ENCODE results near the gene F2. TPM values are rescaled to one million over a fixed set of nuclear protein-coding genes. Genes with fewer than 3 reads are reported as not detected.
"Not testable (repeated sequence)": the region's sequence is repeated elsewhere in the genome, so short reads cannot be mapped to it uniquely, and the experiment has no call there.

Gene F2
- total RNA-seq, 1 donor from 2014 or later: 0.30 TPM

DNA sequence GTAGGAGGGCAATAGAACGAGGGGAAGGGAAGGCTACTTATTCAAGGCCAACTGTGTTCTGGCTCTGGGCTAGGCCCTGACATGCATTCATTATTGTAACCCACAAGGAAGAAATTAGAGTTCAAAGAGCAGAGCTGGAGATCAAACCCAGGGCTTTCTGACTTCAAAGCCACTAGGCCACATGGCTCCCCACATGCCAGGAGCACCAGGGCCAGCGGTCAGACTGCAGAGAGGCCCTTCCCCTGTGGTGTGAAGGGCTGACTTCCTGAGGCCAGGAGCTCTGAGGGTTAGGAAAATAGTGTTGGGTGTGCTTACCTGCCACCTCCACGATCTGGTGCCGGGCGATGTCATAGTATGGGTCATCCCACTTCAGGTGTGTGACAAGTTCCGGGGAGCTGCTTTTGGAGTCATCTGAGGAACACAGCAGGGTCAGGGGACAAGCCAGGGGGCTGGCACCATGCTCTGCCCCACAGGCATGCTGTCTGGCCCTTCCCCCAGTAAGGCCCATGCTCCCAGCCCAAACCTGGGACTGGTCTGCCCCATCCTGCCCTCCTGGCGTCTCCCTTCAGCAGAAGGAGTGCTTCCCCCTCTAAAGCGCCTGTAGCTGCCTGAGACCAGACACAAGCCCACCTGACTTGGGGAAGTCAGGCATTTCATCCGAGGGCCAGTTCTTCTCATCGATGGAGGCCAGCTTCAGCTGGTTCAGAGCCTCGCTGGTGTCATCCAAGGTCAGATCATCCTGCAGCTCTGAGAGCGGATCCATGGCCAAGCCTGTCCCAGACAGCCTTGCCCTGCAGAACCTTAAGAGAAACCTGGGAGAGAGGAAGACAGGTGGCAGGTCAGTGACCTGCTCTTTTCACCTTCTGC, 23.4 kb upstream of the F2 start:
- intact Hi-C loops (cut with micrococcal nuclease): no loop called here

DNA sequence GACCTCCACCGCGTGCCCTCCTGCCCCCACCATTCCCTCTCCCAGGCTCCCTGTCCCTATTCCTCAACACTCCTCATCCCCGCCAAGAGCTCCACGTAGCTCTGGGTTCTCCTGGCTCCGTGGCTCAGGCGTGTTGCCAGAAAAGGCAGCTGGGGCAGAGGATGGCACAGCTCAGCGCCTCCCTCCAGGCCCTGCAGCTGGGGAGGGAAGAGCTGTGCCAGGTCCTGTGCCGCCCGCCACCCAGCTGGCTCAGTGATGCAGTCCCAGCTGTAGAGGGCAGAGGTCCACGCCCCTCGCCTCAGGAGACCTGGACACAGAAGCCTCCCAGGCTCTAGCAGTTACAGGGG, 22.8 kb upstream of the F2 start:
- intact Hi-C loops (cut with micrococcal nuclease): no loop called here
- peaks cover 28% of the 10 kb centered on the region for H3K36me3 Mint-ChIP-seq (ENCODE audit: low read depth)
- peaks cover 24% of the 10 kb centered on the region for H3K4me1 Mint-ChIP-seq
- H3K4me3 Mint-ChIP-seq: no peak overlapping the region
- DNase-seq: no peak
- H3K27me3 Mint-ChIP-seq: peaks cover 3% of the 10 kb centered on the region
- peaks cover 3% of the 10 kb centered on the region for H3K9me3 Mint-ChIP-seq
- no peak overlapping the region for H3K27ac Mint-ChIP-seq

More for the DNA sequence above, 23.4 kb upstream of the F2 start:
- H3K27me3 Mint-ChIP-seq: peaks cover 2% of the 10 kb centered on the region
- no peak overlapping the region for H3K27ac Mint-ChIP-seq
- H3K36me3 Mint-ChIP-seq (ENCODE audit: low read depth): peaks cover 27% of the 10 kb centered on the region
- H3K4me3 Mint-ChIP-seq: no peak overlapping the region
- DNase-seq: no peak
- H3K4me1 Mint-ChIP-seq: peaks cover 21% of the 10 kb centered on the region
- H3K9me3 Mint-ChIP-seq: peaks cover 2% of the 10 kb centered on the region

GRCh38 chr11:46697303-46697702, 21.7 kb upstream of the F2 start:
- Mint-ChIP-seq H3K27me3 (peaks cover 3% of the 10 kb centered on the region), H3K9me3 (peaks cover 3% of the 10 kb centered on the region), H3K4me3 (no peak overlapping the region), H3K27ac (no peak overlapping the region), H3K36me3 (ENCODE audit: low read depth) (peaks cover 35% of the 10 kb centered on the region), H3K4me1 (peaks cover 31% of the 10 kb centered on the region)
- intact Hi-C loops (cut with micrococcal nuclease): no loop called here
- DNase-seq: no peak

DNA sequence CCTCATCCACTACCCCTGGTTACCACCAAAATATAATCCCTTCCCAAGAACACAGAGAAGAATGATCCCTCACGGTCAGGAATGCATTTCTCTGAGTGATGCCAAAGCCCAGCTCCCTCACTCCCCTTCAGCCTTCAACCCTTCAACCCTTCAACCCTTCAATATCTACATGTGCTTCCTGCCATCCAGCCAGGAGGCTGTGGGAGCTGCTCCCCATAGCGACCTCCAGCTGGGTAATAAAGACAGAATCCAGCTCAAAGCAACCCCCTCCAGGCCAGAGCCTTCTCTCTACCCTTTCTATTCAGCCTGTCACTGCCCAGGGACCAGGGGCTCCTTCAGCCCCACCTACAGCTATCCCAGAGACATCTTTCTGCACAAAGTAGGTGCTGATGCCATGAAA, 21.3 kb upstream of the F2 start:
- peak overlapping the region; percentile 46 for H3K27ac Mint-ChIP-seq
- peaks cover 3% of the 10 kb centered on the region for H3K27me3 Mint-ChIP-seq
- DNase-seq: no peak
- peaks cover 3% of the 10 kb centered on the region for H3K9me3 Mint-ChIP-seq
- intact Hi-C loops (cut with micrococcal nuclease): no loop called here
- H3K36me3 Mint-ChIP-seq (ENCODE audit: low read depth): peaks cover 39% of the 10 kb centered on the region
- H3K4me3 Mint-ChIP-seq: no peak overlapping the region
- H3K4me1 Mint-ChIP-seq: peaks cover 35% of the 10 kb centered on the region

DNA sequence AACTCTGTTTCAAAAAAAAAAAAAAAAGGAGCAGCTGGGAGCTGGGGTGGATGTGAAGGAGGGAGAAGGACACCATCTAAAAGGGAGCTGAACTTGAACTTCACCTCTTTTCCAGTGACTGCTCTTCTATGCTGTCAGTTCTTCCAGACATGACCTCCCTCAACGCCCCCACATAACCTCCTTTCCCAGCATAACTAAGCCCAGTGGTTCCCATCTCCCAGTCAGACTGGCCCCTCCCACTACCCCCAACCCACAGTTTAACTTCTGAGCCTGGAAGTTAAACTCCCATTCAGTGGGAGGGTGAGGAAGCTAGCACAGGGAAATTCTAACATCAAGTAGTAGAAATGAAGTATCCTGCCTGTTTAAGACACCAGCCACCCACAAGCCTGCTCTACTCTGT, 20.4 kb upstream of the F2 start:
- peak overlapping the region; percentile 99 for H3K4me3 Mint-ChIP-seq
- intact Hi-C loops (cut with micrococcal nuclease): no loop called here
- H3K36me3 Mint-ChIP-seq (ENCODE audit: low read depth): peaks cover 46% of the 10 kb centered on the region
- H3K27me3 Mint-ChIP-seq: peaks cover 3% of the 10 kb centered on the region
- H3K27ac Mint-ChIP-seq: peak overlapping the region; percentile 74
- peaks cover 3% of the 10 kb centered on the region for H3K9me3 Mint-ChIP-seq
- no peak for DNase-seq
- H3K4me1 Mint-ChIP-seq: peaks cover 38% of the 10 kb centered on the region

GRCh38 chr11:46700241-46701077, 18.6 kb upstream of the F2 start, which contains the start of the genes ARHGAP1 and ZNF408:
Gene ARHGAP1 (minus strand): TSS chr11:46700619. CDS start chr11:46696107, 4,512 bp downstream.
Gene ZNF408 (plus strand): TSS chr11:46701031. CDS start chr11:46701048, 17 bp downstream.
- intact Hi-C loops (cut with micrococcal nuclease): loop anchor here (1.0 to 5.0 kb wide), 7 partner anchors 30 to 1066 kb away; partner anchors contain the start of genes ARFGAP2, ATG13, CKAP5 and CSTPP1
- H3K36me3 Mint-ChIP-seq (ENCODE audit: low read depth): peaks cover 43% of the 10 kb centered on the region
- peaks cover 3% of the 10 kb centered on the region for H3K27me3 Mint-ChIP-seq
- peak within 1 kb of the TSS; percentile 98 for H3K27ac Mint-ChIP-seq
- H3K4me1 Mint-ChIP-seq: peaks cover 38% of the 10 kb centered on the region
- H3K9me3 Mint-ChIP-seq: peaks cover 3% of the 10 kb centered on the region
- H3K4me3 Mint-ChIP-seq: peak within 1 kb of the TSS; percentile 99
- peak; percentile 100 for DNase-seq

GRCh38 chr11:46701078-46701654, 17.8 kb upstream of the F2 start:
- Mint-ChIP-seq H3K4me3 (peak overlapping the region; percentile 99), H3K36me3 (ENCODE audit: low read depth) (peaks cover 44% of the 10 kb centered on the region), H3K4me1 (peaks cover 38% of the 10 kb centered on the region), H3K9me3 (peaks cover 3% of the 10 kb centered on the region), H3K27ac (peak overlapping the region; percentile 98), H3K27me3 (peaks cover 3% of the 10 kb centered on the region)
- DNase-seq: peak; percentile 72
- intact Hi-C loops (cut with micrococcal nuclease): loop anchor here (2.0 to 5.0 kb wide), 6 partner anchors 30 to 1066 kb away; partner anchors contain the start of genes ARFGAP2, CKAP5, CSTPP1 and FNBP4

- no peak for DNase-seq
- Mint-ChIP-seq H3K27ac (no peak overlapping the region), H3K9me3 (peaks cover 3% of the 10 kb centered on the region), H3K27me3 (peaks cover 3% of the 10 kb centered on the region), H3K36me3 (ENCODE audit: low read depth) (peaks cover 60% of the 10 kb centered on the region), H3K4me1 (peaks cover 24% of the 10 kb centered on the region), H3K4me3 (no peak overlapping the region)
- intact Hi-C loops (cut with micrococcal nuclease): no loop called here
Measured at GRCh38 chr11:46705070-46705688, 13.8 kb upstream of the F2 start.

- no peaks in the 10 kb centered on the region for H3K27me3 Mint-ChIP-seq
- intact Hi-C loops (cut with micrococcal nuclease): no loop called here
Measured at GRCh38 chr11:46706886-46707285, 12.1 kb upstream of the F2 start.

DNA sequence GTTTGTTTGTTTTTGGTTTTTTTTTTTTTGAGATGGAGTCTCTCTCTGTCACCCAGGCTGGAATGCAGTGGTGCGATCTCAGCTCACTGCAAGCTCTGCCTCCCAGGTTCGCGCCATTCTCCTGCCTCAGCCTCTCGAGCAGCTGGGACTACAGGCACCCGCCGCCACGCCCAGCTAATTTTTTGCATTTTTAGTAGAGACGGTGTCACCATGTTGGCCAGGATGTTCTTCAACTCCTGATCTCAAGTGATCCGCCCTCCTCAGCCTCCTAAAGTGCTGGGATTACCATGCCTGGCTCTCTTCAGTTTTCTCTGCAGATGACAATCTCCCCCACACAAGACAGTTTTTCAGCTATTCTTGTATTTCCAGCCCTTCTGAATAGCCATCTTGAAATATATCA, 9.7 kb upstream of the F2 start:
- H3K9me3 Mint-ChIP-seq; intact Hi-C loops (cut with micrococcal nuclease); H3K27me3 Mint-ChIP-seq; DNase-seq; H3K4me1 Mint-ChIP-seq; H3K4me3 Mint-ChIP-seq; H3K27ac Mint-ChIP-seq: not testable (repeated sequence)
- peaks cover 29% of the 10 kb centered on the region for H3K36me3 Mint-ChIP-seq (ENCODE audit: low read depth)

More at GRCh38 chr11:46706886-46707285, 12.1 kb upstream of the F2 start:
- Mint-ChIP-seq H3K27ac (no peak overlapping the region), H3K36me3 (ENCODE audit: low read depth) (peaks cover 48% of the 10 kb centered on the region), H3K9me3 (no peaks in the 10 kb centered on the region), H3K4me3 (no peak overlapping the region), H3K4me1 (peaks cover 12% of the 10 kb centered on the region)
- no peak for DNase-seq

DNA sequence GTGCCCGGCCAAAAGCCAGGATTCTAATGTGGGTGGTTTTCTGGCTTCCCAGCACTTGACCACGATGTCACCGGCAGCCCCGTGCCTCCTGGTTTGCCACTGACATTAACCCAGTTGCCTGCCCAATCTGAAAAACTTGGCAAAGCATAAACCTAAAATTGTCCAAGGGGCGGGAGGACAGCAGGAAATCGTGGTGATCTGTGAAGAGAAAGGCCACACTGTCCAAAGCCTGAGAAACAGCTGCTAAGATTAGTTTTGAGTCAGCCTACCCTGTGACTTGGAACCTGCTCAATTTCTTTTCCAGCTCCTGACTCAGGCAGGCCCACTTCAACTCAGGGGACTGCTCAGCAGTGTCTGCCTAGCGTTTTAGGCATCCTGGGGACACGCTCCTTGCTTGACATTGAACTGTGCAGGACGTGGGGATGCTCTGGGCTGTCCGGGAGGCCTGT, 8.2 kb upstream of the F2 start:
- Mint-ChIP-seq H3K27ac (no peak overlapping the region), H3K4me1 (peaks cover 4% of the 10 kb centered on the region), H3K4me3 (no peak overlapping the region), H3K27me3 (no peaks in the 10 kb centered on the region), H3K9me3 (no peaks in the 10 kb centered on the region), H3K36me3 (ENCODE audit: low read depth) (peaks cover 21% of the 10 kb centered on the region)
- intact Hi-C loops (cut with micrococcal nuclease): no loop called here
- no peak for DNase-seq

DNA sequence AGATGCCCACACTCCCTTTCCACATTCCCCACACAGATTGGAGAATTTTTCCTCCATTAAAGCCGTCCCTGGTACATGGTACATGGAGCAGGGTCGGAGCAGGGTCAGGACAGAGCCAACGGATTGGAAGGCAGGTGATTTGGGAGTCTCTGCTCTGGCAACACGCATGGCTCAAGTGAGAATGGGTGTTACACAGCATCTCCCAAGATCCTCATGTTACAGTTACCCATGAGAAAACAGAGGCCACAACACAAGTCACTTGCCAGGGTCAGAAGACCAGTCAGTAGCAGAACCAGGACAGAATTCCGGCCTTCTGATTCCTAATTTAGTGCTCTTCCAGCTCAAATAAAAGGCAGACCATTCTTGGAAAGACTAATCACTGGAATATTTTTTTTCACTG, 7.7 kb upstream of the F2 start:
- no peaks in the 10 kb centered on the region for H3K27me3 Mint-ChIP-seq
- H3K27ac Mint-ChIP-seq: no peak overlapping the region
- peaks cover 4% of the 10 kb centered on the region for H3K4me1 Mint-ChIP-seq
- H3K9me3 Mint-ChIP-seq: no peaks in the 10 kb centered on the region
- no peak overlapping the region for H3K4me3 Mint-ChIP-seq
- intact Hi-C loops (cut with micrococcal nuclease): no loop called here
- peaks cover 20% of the 10 kb centered on the region for H3K36me3 Mint-ChIP-seq (ENCODE audit: low read depth)
- no peak for DNase-seq

- Mint-ChIP-seq H3K4me3 (no peak overlapping the region), H3K27me3 (no peaks in the 10 kb centered on the region), H3K27ac (no peak overlapping the region), H3K9me3 (no peaks in the 10 kb centered on the region), H3K36me3 (ENCODE audit: low read depth) (peaks cover 7% of the 10 kb centered on the region), H3K4me1 (peaks cover 2% of the 10 kb centered on the region)
- DNase-seq: no peak
- intact Hi-C loops (cut with micrococcal nuclease): no loop called here
Measured at GRCh38 chr11:46712874-46713576, 6.0 kb upstream of the F2 start.

All from activated CD4-positive, alpha-beta T cell treated with anti-CD3 and anti-CD28 coated beads, Interleukin-2, amount 10 ng/mL, durations not matched to agents 24 days and 14 days (primary cell).